Neural progenitor cell (in vitro differentiated cells): ENCODE data around the gene HSPB3. TPM values are rescaled to one million over a fixed set of nuclear protein-coding genes. Genes with fewer than 3 reads are reported as not detected.
"Not testable (repeated sequence)": the region's sequence is repeated elsewhere in the genome, so short reads cannot be mapped to it uniquely, and the experiment has no call there.

ENCODE experiments used
- DNase-seq: peaks from one replicate; pipeline ENCODE4 v3.0.0-alpha.2; 2016; ENCODE audit warnings: low spot score
- H2AFZ ChIP-seq: fragments of 200-600 bp; sonication (generic); replicated peaks from 2 replicates; pipeline ENCODE4 v1.6.1; 2016; ENCODE audit warnings: antibody characterized with exemption
- H3F3A ChIP-seq: fragments of 200-600 bp; sonication (generic); 2 replicates; pipeline ENCODE4 v1.6.1; 2016; ENCODE audit warnings: antibody characterized with exemption, low read depth
- H3K27ac ChIP-seq: fragments of 200-600 bp; sonication (generic); 2 replicates; pipeline ENCODE4 v1.5.1; 2016; ENCODE audit warnings: mild to moderate bottlenecking
- H3K27me3 ChIP-seq: fragments of 200-600 bp; sonication (generic); 2 replicates; pipeline ENCODE4 v1.6.1; 2016; ENCODE audit warnings: mild to moderate bottlenecking, moderate library complexity
- H3K36me3 ChIP-seq: fragments of 200-600 bp; sonication (generic); 2 replicates; pipeline ENCODE4 v1.5.1; 2016
- H3K4me1 ChIP-seq: fragments of 200-600 bp; sonication (generic); 2 replicates; pipeline ENCODE4 v1.6.1; 2016; ENCODE audit warnings: mixed run types
- H3K4me2 ChIP-seq: fragments of 200-600 bp; sonication (generic); 2 replicates; pipeline ENCODE4 v1.6.1; 2016
- H3K4me3 ChIP-seq: fragments of 200-600 bp; sonication (generic); 2 replicates; pipeline ENCODE4 v1.5.1; 2016
- H3K79me2 ChIP-seq: fragments of 200-600 bp; sonication (generic); 2 replicates; pipeline ENCODE4 v1.6.1; 2016; ENCODE audit warnings: low read depth
- H3K9ac ChIP-seq: fragments of 200-600 bp; sonication (generic); 2 replicates; pipeline ENCODE4 v1.6.1; 2016
- H3K9me3 ChIP-seq: fragments of 200-600 bp; sonication (generic); 2 replicates; pipeline ENCODE4 v1.5.1; 2016; ENCODE audit warnings: low read depth
- H4K20me1 ChIP-seq: fragments of 200-600 bp; sonication (generic); 2 replicates; pipeline ENCODE4 v1.6.1; 2016; ENCODE audit warnings: low read depth
- H3K27ac Mint-ChIP-seq: 3 replicates; pipeline ENCODE4 v1.8.0; 2021; ENCODE audit warnings: mixed read lengths
- H3K27me3 Mint-ChIP-seq: 2 replicates; pipeline ENCODE4 v1.8.0; 2022; ENCODE audit warnings: low read depth, mild to moderate bottlenecking, inconsistent platforms, moderate library complexity, mixed read lengths; ENCODE audit not compliant: insufficient read depth
- H3K36me3 Mint-ChIP-seq: 3 replicates; pipeline ENCODE4 v1.8.0; 2021; ENCODE audit warnings: mixed read lengths
- H3K4me1 Mint-ChIP-seq: 3 replicates; pipeline ENCODE4 v1.8.0; 2021; ENCODE audit warnings: mixed read lengths
- H3K4me3 Mint-ChIP-seq: 3 replicates; pipeline ENCODE4 v1.8.0; 2021; ENCODE audit warnings: mild to moderate bottlenecking, moderate library complexity, mixed read lengths
- H3K9me3 Mint-ChIP-seq: 3 replicates; pipeline ENCODE4 v1.8.0; 2020; ENCODE audit warnings: mixed read lengths
- EZH2 ChIP-seq: fragments of 200-600 bp; sonication (generic); IDR thresholded peaks from 2 replicates; pipeline ENCODE4 v1.6.1; 2017; ENCODE audit warnings: antibody characterized with exemption, mild to moderate bottlenecking, moderate library complexity
- EZH2phosphoT487 ChIP-seq: fragments of 200-600 bp; sonication (generic); IDR thresholded peaks from 2 replicates; pipeline ENCODE4 v1.6.1; 2017; ENCODE audit warnings: antibody characterized with exemption
- total RNA-seq: library from RNA; depleted of rRNA; stranded (reverse); fragments of >200 nt; gene quantifications from 2 replicates; pipeline ENCODE4 v1.2.3, GENCODE V29; 2015; ENCODE audit warnings: low replicate concordance
- TF ChIP-seq, protein P1 (sequence below): fragments of 200-600 bp; sonication (generic); IDR thresholded peaks from 2 replicates; pipeline ENCODE4 v1.5.1; 2017; ENCODE audit warnings: antibody characterized with exemption, mild to moderate bottlenecking

Gene HSPB3
- total RNA-seq, 1 donor from 2014 or later: not detected

GRCh38 chr5:54421976-54422375, 33.5 kb upstream of the HSPB3 start:
- no peak overlapping the region for H3K27ac Mint-ChIP-seq
- Histone ChIP-seq H3K36me3 (no peaks in the 10 kb centered on the region), H3K27me3 (no peaks in the 10 kb centered on the region), H3K4me1 (no peaks in the 10 kb centered on the region), H3K4me3 (no peak overlapping the region), H3K9me3 (no peaks in the 10 kb centered on the region), H3K4me2 (no peak overlapping the region), H2AFZ (no peak overlapping the region), H3F3A (no peaks in the 10 kb centered on the region), H3K27ac (no peak overlapping the region), H3K9ac (no peak overlapping the region), H4K20me1 (no peaks in the 10 kb centered on the region), H3K79me2 (no peaks in the 10 kb centered on the region)
- no peak for TF ChIP-seq EZH2phosphoT487
- TF ChIP-seq, protein P1, sequence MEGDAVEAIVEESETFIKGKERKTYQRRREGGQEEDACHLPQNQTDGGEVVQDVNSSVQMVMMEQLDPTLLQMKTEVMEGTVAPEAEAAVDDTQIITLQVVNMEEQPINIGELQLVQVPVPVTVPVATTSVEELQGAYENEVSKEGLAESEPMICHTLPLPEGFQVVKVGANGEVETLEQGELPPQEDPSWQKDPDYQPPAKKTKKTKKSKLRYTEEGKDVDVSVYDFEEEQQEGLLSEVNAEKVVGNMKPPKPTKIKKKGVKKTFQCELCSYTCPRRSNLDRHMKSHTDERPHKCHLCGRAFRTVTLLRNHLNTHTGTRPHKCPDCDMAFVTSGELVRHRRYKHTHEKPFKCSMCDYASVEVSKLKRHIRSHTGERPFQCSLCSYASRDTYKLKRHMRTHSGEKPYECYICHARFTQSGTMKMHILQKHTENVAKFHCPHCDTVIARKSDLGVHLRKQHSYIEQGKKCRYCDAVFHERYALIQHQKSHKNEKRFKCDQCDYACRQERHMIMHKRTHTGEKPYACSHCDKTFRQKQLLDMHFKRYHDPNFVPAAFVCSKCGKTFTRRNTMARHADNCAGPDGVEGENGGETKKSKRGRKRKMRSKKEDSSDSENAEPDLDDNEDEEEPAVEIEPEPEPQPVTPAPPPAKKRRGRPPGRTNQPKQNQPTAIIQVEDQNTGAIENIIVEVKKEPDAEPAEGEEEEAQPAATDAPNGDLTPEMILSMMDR: no peak
- no peak for TF ChIP-seq EZH2
- peaks cover 5% of the 10 kb centered on the region for H3K27me3 Mint-ChIP-seq
- DNase-seq: no peak
- peaks cover 3% of the 10 kb centered on the region for H3K9me3 Mint-ChIP-seq
- H3K4me3 Mint-ChIP-seq: no peak overlapping the region
- H3K36me3 Mint-ChIP-seq: peaks cover 2% of the 10 kb centered on the region
- H3K4me1 Mint-ChIP-seq: peaks cover 3% of the 10 kb centered on the region

DNA sequence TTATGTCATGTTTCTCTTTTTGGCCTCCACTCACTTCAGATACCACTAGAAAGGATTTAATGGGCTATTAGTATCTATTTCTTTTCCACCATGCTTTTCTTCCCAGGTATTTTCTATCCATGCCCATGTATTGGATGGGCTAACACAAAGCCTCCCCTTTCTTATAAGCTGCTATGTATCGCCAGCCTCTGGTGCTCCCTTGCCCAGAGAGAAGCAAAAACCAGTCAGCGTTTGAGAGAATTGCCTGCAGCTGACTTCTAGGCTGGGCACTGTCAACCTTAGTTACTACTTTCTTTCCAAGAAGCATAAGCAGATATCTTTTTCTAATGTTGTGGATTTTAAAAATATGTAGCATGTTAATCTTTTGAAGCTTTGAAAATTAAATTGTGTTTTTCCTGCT, 30.2 kb upstream of the HSPB3 start:
- DNase-seq: no peak

DNA sequence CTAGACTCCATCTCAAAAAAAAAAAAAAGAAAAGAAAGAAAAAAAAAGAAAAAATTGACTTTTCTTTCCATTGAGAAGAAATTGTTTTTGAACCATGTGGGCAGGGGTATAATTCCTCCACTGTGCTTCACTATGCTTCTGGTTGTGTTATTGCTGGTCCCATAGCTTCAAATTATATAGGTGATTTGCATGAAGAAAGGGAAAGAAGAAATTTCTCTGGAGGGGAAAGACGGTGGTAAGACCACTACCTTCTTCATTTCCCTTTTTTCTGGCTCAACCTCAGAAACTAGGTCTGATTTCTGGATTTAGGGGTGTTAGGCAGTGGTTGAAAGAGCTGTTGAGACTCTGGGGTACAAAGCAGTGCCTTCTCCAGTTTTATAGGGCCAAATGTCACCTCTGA, 29.3 kb upstream of the HSPB3 start:
- Histone ChIP-seq H3F3A (no peaks in the 10 kb centered on the region), H3K27me3 (no peaks in the 10 kb centered on the region), H3K4me1 (no peaks in the 10 kb centered on the region), H3K36me3 (no peaks in the 10 kb centered on the region), H3K4me2 (no peak overlapping the region), H3K9ac (no peak overlapping the region), H3K9me3 (no peaks in the 10 kb centered on the region), H3K27ac (no peak overlapping the region), H3K4me3 (no peak overlapping the region), H2AFZ (no peak overlapping the region), H4K20me1 (no peaks in the 10 kb centered on the region), H3K79me2 (no peaks in the 10 kb centered on the region)
- no peak overlapping the region for H3K4me3 Mint-ChIP-seq
- DNase-seq: no peak
- peaks cover 6% of the 10 kb centered on the region for H3K27me3 Mint-ChIP-seq
- no peak overlapping the region for H3K27ac Mint-ChIP-seq
- no peaks in the 10 kb centered on the region for H3K36me3 Mint-ChIP-seq
- no peaks in the 10 kb centered on the region for H3K4me1 Mint-ChIP-seq
- TF ChIP-seq, protein P1: no peak
- TF ChIP-seq EZH2phosphoT487 (no peak), EZH2 (no peak)
- H3K9me3 Mint-ChIP-seq: no peaks in the 10 kb centered on the region

More for the DNA sequence above, 30.2 kb upstream of the HSPB3 start:
- no peaks in the 10 kb centered on the region for H3F3A ChIP-seq
- H3K27me3 ChIP-seq: no peaks in the 10 kb centered on the region
- H3K4me1 ChIP-seq: no peaks in the 10 kb centered on the region
- peaks cover 6% of the 10 kb centered on the region for H3K27me3 Mint-ChIP-seq
- TF ChIP-seq EZH2phosphoT487 (no peak), EZH2 (no peak)
- TF ChIP-seq, protein P1: no peak
- H3K4me3 Mint-ChIP-seq: no peak overlapping the region
- H3K9ac ChIP-seq: no peak overlapping the region
- no peaks in the 10 kb centered on the region for H3K79me2 ChIP-seq
- no peak overlapping the region for H2AFZ ChIP-seq
- H4K20me1 ChIP-seq: no peaks in the 10 kb centered on the region
- H3K9me3 ChIP-seq: no peaks in the 10 kb centered on the region
- H3K36me3 Mint-ChIP-seq: no peaks in the 10 kb centered on the region
- H3K36me3 ChIP-seq: no peaks in the 10 kb centered on the region
- no peak overlapping the region for H3K27ac ChIP-seq
- no peaks in the 10 kb centered on the region for H3K9me3 Mint-ChIP-seq
- no peak overlapping the region for H3K27ac Mint-ChIP-seq
- no peaks in the 10 kb centered on the region for H3K4me1 Mint-ChIP-seq
- no peak overlapping the region for H3K4me3 ChIP-seq
- no peak overlapping the region for H3K4me2 ChIP-seq

DNA sequence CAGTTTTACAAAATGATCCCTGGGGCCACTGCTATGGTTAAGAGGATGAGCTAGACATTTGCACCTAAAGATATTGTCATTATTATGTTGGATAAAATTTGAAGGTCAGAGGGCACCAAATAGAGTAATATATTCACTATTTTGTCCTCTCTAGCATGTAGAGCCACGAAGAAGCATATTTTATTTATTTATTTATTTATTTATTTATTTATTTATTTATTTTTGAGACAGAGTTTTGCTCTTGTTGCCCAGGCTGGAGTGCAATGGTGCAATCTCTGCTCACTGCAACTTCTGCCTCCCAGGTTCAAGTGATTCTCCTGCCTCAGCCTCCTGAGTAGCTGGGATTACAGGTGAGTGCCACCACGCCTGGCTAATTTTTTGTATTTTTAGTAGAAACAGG, 20.8 kb upstream of the HSPB3 start:
- not testable (repeated sequence) for H3K4me1 ChIP-seq, H3K9me3 Mint-ChIP-seq, H3K27me3 ChIP-seq, H3K79me2 ChIP-seq, H3K4me3 Mint-ChIP-seq, H3K9ac ChIP-seq, H3K36me3 ChIP-seq, DNase-seq, H3K4me1 Mint-ChIP-seq, H4K20me1 ChIP-seq, H3K36me3 Mint-ChIP-seq, H3K4me3 ChIP-seq, H3K27ac Mint-ChIP-seq, H3F3A ChIP-seq, H3K4me2 ChIP-seq, H3K9me3 ChIP-seq, H3K27ac ChIP-seq, H2AFZ ChIP-seq, H3K27me3 Mint-ChIP-seq
